ENCODE measurements around the gene CLDN8. TPM values are rescaled to one million over a fixed set of nuclear protein-coding genes. Genes with fewer than 3 reads are reported as not detected.

CLDN8 gene
- total RNA-seq, 2 experiments from 2014 or later, result not detected

- H3K27me3 Mint-ChIP-seq, result no peaks in the 10 kb centered on the region
- no peaks in the 10 kb centered on the region for H3K36me3 Mint-ChIP-seq
- DNase-seq, result no peak
- H3K4me3 Mint-ChIP-seq, result no peak overlapping the region
- no peaks in the 10 kb centered on the region for H3K4me1 Mint-ChIP-seq
- no peak overlapping the region for H3K27ac Mint-ChIP-seq
- no peaks in the 10 kb centered on the region for H3K9me3 Mint-ChIP-seq
Measured at GRCh38 chr21:30166171-30166570, 49.7 kb downstream of the CLDN8 start.

DNA sequence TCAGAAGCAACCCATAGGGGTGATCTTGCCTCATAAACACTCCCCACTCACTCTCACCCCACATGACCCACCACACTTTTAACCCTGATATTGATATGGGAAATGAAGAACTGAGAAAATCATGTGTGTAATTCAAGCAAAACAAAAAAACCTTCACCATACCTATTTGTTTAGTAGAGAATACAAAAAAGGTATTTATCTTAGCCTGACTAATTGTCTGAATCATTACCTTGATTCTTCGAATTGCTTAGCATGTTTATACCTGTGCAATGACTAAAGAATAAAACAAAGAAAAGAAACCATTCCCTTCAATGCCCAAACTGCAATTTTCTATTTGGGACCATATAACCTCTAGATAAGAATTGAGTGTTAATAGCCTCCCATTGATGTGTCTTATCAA is 51.1 kb downstream of the CLDN8 start:
- H3K27me3 Mint-ChIP-seq, result no peaks in the 10 kb centered on the region
- H3K4me1 Mint-ChIP-seq, result no peaks in the 10 kb centered on the region
- no peak overlapping the region for H3K4me3 Mint-ChIP-seq
- no peak for DNase-seq
- H3K27ac Mint-ChIP-seq, result no peak overlapping the region
- H3K9me3 Mint-ChIP-seq, result no peaks in the 10 kb centered on the region
- H3K36me3 Mint-ChIP-seq, result no peaks in the 10 kb centered on the region

Other genes starting within 250 kb of the CLDN8 start
- not detected for gene CLDN17, start 49.3 kb downstream of the CLDN8 start, total RNA-seq
- gene KRTAP24-1, start 66.9 kb upstream of the CLDN8 start, total RNA-seq, result not detected
- gene KRTAP25-1, start 73.4 kb upstream of the CLDN8 start, total RNA-seq, result not detected
- not detected for gene KRTAP26-1, start 104.2 kb upstream of the CLDN8 start, total RNA-seq
- not detected for gene KRTAP27-1, start 121.6 kb upstream of the CLDN8 start, total RNA-seq
- gene KRTAP23-1, start 132.5 kb upstream of the CLDN8 start, total RNA-seq, result not detected
- not detected for gene KRTAP13-2, start 156.2 kb upstream of the CLDN8 start, total RNA-seq
- gene KRTAP13-1, start 179.9 kb upstream of the CLDN8 start, total RNA-seq, result not detected
- not detected for gene KRTAP13-3, start 209.8 kb upstream of the CLDN8 start, total RNA-seq
- gene KRTAP13-4, start 214.1 kb upstream of the CLDN8 start, total RNA-seq, result not detected
- not detected for gene KRTAP15-1, start 224.2 kb upstream of the CLDN8 start, total RNA-seq